ENCODE results near the gene TPRN.

TPRN gene

DNA sequence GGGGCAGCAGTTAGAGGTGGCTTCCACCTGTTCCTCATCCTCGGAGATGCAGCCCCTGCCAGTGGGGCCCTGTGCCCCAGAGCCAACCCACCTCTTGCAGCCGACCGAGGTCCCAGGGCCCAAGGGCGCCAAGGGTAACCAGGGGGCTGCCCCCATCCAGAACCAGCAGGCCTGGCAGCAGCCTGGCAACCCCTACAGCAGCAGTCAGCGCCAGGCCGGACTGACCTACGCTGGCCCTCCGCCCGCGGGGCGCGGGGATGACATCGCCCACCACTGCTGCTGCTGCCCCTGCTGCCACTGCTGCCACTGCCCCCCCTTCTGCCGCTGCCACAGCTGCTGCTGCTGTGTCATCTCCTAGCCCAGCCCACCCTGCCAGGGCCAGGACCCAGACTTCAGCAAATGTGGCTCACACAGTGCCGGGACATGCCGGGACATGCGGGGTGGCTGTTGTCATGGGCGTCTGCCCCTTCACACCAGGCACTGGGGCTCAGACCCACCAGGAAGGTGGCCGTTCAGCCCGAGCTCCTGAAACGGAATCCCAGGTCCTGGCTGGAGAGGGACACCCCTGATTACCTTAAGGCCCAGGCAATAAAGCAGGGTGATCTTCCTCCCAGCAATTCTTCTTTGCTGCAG lies 25.3 kb upstream of the TPRN start:
- TF ChIP-seq, protein P1, sequence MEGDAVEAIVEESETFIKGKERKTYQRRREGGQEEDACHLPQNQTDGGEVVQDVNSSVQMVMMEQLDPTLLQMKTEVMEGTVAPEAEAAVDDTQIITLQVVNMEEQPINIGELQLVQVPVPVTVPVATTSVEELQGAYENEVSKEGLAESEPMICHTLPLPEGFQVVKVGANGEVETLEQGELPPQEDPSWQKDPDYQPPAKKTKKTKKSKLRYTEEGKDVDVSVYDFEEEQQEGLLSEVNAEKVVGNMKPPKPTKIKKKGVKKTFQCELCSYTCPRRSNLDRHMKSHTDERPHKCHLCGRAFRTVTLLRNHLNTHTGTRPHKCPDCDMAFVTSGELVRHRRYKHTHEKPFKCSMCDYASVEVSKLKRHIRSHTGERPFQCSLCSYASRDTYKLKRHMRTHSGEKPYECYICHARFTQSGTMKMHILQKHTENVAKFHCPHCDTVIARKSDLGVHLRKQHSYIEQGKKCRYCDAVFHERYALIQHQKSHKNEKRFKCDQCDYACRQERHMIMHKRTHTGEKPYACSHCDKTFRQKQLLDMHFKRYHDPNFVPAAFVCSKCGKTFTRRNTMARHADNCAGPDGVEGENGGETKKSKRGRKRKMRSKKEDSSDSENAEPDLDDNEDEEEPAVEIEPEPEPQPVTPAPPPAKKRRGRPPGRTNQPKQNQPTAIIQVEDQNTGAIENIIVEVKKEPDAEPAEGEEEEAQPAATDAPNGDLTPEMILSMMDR (IDR thresholded peaks at IDR 0.05; ENCODE audit: insufficient read depth, low read length, poor library complexity, severe bottlenecking), result no peak
- H3K27me3 ChIP-seq (replicated peaks; ENCODE audit: control insufficient read depth, insufficient read depth, low read length), result no peaks in the 10 kb centered on the region; the same call in 1 of the 2 replicates
- DNase-seq (ENCODE audit: extremely low read depth, insufficient read length), result no peak
- H3K36me3 ChIP-seq (ENCODE audit: control insufficient read depth, insufficient read depth, low read length), result no peaks in the 10 kb centered on the region
- H3K4me3 ChIP-seq (replicated peaks; ENCODE audit: low read depth, low read length), result no peak overlapping the region

DNA sequence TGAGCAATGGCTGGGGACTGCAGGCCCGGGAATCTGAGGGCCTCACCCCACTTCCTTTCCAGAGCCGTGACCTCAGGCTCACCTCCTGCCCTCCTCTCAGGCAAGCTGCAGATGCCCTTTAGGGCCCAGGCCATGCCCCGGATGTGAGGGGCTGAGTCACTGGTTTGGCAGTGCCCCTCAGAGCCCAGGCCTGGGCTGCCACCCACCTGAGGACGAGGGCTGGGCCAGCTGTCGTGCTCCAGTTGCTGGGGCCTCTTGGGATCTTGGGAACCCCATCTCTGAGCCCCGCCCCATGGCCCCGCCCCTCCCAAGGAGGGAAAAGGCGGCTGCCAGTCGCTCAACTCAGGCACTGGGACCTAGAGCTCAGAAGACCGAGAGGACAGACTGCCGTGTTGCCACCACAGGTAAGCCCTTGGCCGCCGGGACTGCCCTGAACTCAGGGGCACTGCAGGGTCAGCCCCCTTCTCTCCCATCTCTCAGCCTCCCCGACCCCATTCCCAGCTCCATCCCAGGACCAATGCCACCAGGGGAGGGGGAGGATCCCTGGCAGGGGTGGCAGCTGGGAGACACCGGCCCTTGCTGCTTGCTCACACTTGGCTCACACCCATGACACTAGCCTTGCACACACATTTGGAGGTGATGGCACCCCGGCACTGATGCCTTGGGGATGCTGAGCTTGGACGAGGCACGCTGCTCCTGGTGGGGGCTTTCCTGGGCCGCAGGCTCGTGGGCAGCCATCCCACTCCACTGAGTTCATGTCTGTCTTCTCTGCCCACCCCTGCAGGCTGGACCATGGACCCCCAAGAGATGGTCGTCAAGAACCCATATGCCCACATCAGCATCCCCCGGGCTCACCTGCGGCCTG lies 24.5 kb upstream of the TPRN start, which contains the start of gene CYSRT1:
Gene CYSRT1 (plus strand): TSS at position 345 of the 865 bp plus-strand sequence. CDS start 448 bp downstream, at position 793.
- TF ChIP-seq, protein P1 (IDR thresholded peaks at IDR 0.05; ENCODE audit: insufficient read depth, low read length, poor library complexity, severe bottlenecking), result no peak
- no peak for DNase-seq (ENCODE audit: extremely low read depth, insufficient read length)
- H3K27me3 ChIP-seq (replicated peaks; ENCODE audit: control insufficient read depth, insufficient read depth, low read length), result no peaks in the 10 kb centered on the region; the same call in 1 of the 2 replicates
- no peaks in the 10 kb centered on the region for H3K36me3 ChIP-seq (ENCODE audit: control insufficient read depth, insufficient read depth, low read length)
- peak within 1 kb of the TSS; percentile 84 for H3K4me3 ChIP-seq (replicated peaks; ENCODE audit: low read depth, low read length)

DNA sequence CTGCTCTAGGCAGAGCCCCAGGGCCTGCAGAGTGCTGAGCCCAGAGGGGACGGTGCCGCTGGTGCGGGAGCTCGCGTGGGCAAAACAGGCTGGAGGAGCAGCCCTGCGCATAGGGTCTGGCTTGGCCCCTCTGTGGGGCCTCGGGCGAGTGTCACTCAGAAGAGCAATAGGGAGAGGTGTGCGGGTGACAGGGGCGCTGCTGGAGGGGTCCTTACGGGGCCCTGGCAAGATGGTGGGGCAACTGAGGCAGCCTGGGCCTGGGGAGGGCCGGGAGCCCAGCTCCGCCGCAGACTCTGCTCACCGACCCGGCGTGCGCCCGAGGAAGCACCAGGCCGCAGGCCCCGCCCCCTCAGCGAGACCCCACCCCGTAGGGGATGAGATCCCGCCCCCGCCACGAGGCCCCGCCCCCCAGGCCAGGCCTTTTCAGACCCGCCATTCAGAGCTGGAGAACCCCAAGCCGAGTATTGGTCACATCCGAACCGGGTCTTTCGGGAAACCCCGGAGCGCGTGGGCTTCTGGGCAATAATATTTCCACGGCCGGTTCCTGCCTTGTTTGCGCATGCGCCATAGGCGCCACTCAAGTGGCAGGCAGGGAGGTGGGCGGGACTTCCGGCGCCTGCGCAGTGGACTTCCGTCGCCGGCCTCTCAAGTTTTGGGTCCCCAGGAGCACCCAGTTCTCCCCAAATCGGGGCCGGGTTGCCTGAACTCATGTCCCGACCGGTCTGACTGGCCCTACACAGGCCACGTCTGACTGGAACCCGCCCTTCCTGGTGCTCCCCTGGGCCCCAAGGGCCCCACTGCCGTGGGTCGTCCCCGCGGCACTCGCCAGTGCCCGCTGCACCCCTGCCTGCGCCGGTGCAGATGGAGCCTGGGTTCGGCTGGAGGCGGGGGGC lies 22.8 kb upstream of the TPRN start:
- Histone ChIP-seq H3K36me3 (ENCODE audit: control insufficient read depth, insufficient read depth, low read length) (no peaks in the 10 kb centered on the region; the same call in 1 of the 2 replicates), H3K27me3 (replicated peaks; ENCODE audit: control insufficient read depth, insufficient read depth, low read length) (no peaks in the 10 kb centered on the region), H3K4me3 (replicated peaks; ENCODE audit: low read depth, low read length) (peak overlapping the region; percentile 84)
- TF ChIP-seq, protein P1 (IDR thresholded peaks at IDR 0.05; ENCODE audit: insufficient read depth, low read length, poor library complexity, severe bottlenecking), result no peak
- DNase-seq (ENCODE audit: extremely low read depth, insufficient read length), result peak; percentile 96

GRCh38 chr9:137222190-137223077 lies 21.9 kb upstream of the TPRN start, which contains the start of gene RNF208:
Gene RNF208 (minus strand): TSS chr9:137222240. CDS start chr9:137221212, 1,028 bp downstream.
- TF ChIP-seq, protein P1 (IDR thresholded peaks at IDR 0.05; ENCODE audit: insufficient read depth, low read length, poor library complexity, severe bottlenecking), result no peak
- H3K4me3 ChIP-seq (replicated peaks; ENCODE audit: low read depth, low read length), result peak within 1 kb of the TSS; percentile 63
- H3K36me3 ChIP-seq (ENCODE audit: control insufficient read depth, insufficient read depth, low read length), result no peaks in the 10 kb centered on the region; the same call in 1 of the 2 replicates
- no peak for DNase-seq (ENCODE audit: extremely low read depth, insufficient read length)
- H3K27me3 ChIP-seq (replicated peaks; ENCODE audit: control insufficient read depth, insufficient read depth, low read length), result no peaks in the 10 kb centered on the region

Data from GM06990 (cell line).